SK-N-SH treated with all-trans-retinoic acid at 6 μM for 48 hours (cell line): Measurements from ENCODE around the gene POLD1.

Experiments used
- ARNTL ChIP-seq: fragments of 450-650 bp; formaldehyde crosslinking; IDR thresholded peaks from 2 replicates; pipeline ENCODE4 v1.5.0; 2020; ENCODE audit warnings: low read depth, mild to moderate bottlenecking, moderate library complexity, borderline replicate concordance
- GLIS3 ChIP-seq: fragments of 250-450 bp; sonication (Bioruptor Pico); IDR thresholded peaks from 2 replicates; pipeline ENCODE4 v1.5.0; 2020; ENCODE audit warnings: mild to moderate bottlenecking, moderate library complexity
- PPARA ChIP-seq: fragments of 250-450 bp; sonication (Bioruptor Pico); IDR thresholded peaks from 2 replicates; pipeline ENCODE4 v1.5.0; 2020; ENCODE audit warnings: mild to moderate bottlenecking, borderline replicate concordance
- TCF4 ChIP-seq: fragments of 250-450 bp; sonication (Bioruptor Pico); IDR thresholded peaks from 2 replicates; pipeline ENCODE4 v1.8.0; 2021; ENCODE audit warnings: mild to moderate bottlenecking, moderate library complexity, borderline replicate concordance
- TOX ChIP-seq: fragments of 250-450 bp; sonication (Bioruptor Pico); IDR thresholded peaks from 2 replicates; pipeline ENCODE4 v1.8.0; 2021; ENCODE audit warnings: mild to moderate bottlenecking, moderate library complexity, borderline replicate concordance
- ZC3H10 ChIP-seq: fragments of 250-450 bp; sonication (Bioruptor Pico); IDR thresholded peaks from 2 replicates; pipeline ENCODE4 v1.5.1; 2021; ENCODE audit warnings: mild to moderate bottlenecking, moderate library complexity
- ZFP30 ChIP-seq: fragments of 450-650 bp; formaldehyde crosslinking; IDR thresholded peaks from 2 replicates; pipeline ENCODE4 v1.5.0; 2022; ENCODE audit warnings: mild to moderate bottlenecking, moderate library complexity
- ZNF70 ChIP-seq: fragments of 450-650 bp; formaldehyde crosslinking; IDR thresholded peaks from 2 replicates; pipeline ENCODE4 v1.5.0; 2020; ENCODE audit warnings: mild to moderate bottlenecking, moderate library complexity
- TF ChIP-seq, protein P1 (sequence below): fragments of 250-450 bp; sonication (Bioruptor Pico); IDR thresholded peaks from 2 replicates; pipeline ENCODE4 v1.8.0; 2020; ENCODE audit warnings: mild to moderate bottlenecking, moderate library complexity, borderline replicate concordance
- TF ChIP-seq, protein P2 (sequence below): fragments of 250-450 bp; sonication (Bioruptor Pico); IDR thresholded peaks from 2 replicates; pipeline ENCODE4 v1.5.1; 2021; ENCODE audit warnings: mild to moderate bottlenecking, moderate library complexity

DNA sequence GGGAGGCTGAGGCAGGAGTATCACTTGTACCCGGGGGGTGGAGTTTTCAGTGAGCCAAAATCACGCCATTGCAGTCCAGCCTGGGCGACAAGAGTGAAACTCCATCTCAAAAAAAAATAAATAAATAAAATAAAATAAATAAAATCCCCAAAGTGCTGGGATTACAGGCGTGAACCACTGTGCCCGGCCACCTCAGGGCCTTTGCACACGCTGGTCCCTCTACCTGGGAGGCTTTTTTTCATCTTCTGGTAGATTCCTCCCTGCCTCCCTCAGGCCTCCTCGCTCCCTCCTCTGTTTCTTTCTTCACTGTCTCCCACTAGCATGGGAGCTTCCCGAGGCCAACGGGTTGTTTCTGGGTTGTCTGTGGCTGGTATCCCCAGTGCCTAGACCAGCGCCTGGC, 63.6 kb downstream of the POLD1 start:
- TF ChIP-seq TOX (CRISPR knock-in tag) (no peak), ZC3H10 (CRISPR knock-in tag) (no peak), GLIS3 (CRISPR knock-in tag) (no peak), ARNTL (CRISPR knock-in tag) (no peak), ZFP30 (no peak), TCF4 (CRISPR knock-in tag) (no peak), ZNF70 (no peak), PPARA (CRISPR knock-in tag) (no peak)
- TF ChIP-seq, protein P1, sequence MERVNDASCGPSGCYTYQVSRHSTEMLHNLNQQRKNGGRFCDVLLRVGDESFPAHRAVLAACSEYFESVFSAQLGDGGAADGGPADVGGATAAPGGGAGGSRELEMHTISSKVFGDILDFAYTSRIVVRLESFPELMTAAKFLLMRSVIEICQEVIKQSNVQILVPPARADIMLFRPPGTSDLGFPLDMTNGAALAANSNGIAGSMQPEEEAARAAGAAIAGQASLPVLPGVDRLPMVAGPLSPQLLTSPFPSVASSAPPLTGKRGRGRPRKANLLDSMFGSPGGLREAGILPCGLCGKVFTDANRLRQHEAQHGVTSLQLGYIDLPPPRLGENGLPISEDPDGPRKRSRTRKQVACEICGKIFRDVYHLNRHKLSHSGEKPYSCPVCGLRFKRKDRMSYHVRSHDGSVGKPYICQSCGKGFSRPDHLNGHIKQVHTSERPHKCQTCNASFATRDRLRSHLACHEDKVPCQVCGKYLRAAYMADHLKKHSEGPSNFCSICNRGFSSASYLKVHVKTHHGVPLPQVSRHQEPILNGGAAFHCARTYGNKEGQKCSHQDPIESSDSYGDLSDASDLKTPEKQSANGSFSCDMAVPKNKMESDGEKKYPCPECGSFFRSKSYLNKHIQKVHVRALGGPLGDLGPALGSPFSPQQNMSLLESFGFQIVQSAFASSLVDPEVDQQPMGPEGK (CRISPR knock-in tag) = no peak
- TF ChIP-seq, protein P2, sequence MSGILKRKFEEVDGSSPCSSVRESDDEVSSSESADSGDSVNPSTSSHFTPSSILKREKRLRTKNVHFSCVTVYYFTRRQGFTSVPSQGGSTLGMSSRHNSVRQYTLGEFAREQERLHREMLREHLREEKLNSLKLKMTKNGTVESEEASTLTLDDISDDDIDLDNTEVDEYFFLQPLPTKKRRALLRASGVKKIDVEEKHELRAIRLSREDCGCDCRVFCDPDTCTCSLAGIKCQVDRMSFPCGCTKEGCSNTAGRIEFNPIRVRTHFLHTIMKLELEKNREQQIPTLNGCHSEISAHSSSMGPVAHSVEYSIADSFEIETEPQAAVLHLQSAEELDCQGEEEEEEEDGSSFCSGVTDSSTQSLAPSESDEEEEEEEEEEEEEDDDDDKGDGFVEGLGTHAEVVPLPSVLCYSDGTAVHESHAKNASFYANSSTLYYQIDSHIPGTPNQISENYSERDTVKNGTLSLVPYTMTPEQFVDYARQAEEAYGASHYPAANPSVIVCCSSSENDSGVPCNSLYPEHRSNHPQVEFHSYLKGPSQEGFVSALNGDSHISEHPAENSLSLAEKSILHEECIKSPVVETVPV = no peak
